ENCODE results near the gene BTN3A1. TPM values are rescaled to one million over a fixed set of nuclear protein-coding genes. Genes with fewer than 3 reads are reported as not detected.
"Not testable (repeated sequence)": the region's sequence is repeated elsewhere in the genome, so short reads cannot be mapped to it uniquely, and the experiment has no call there.

BTN3A1 gene
- total and polyA plus RNA-seq, 2 of the 8 experiments (the other 6 are each of a cell fraction or from before 2014, with no cell fraction given) = 4.7 to 5.6 TPM

- TF ChIP-seq, protein P1, sequence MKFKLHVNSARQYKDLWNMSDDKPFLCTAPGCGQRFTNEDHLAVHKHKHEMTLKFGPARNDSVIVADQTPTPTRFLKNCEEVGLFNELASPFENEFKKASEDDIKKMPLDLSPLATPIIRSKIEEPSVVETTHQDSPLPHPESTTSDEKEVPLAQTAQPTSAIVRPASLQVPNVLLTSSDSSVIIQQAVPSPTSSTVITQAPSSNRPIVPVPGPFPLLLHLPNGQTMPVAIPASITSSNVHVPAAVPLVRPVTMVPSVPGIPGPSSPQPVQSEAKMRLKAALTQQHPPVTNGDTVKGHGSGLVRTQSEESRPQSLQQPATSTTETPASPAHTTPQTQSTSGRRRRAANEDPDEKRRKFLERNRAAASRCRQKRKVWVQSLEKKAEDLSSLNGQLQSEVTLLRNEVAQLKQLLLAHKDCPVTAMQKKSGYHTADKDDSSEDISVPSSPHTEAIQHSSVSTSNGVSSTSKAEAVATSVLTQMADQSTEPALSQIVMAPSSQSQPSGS (IDR thresholded peaks at IDR 0.05; ENCODE audit: low read length) = no peak
- TF ChIP-seq MAFK (IDR thresholded peaks at IDR 0.05; ENCODE audit: low read depth, low read length) = no peak
- TF ChIP-seq, protein P2, sequence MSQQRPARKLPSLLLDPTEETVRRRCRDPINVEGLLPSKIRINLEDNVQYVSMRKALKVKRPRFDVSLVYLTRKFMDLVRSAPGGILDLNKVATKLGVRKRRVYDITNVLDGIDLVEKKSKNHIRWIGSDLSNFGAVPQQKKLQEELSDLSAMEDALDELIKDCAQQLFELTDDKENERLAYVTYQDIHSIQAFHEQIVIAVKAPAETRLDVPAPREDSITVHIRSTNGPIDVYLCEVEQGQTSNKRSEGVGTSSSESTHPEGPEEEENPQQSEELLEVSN (IDR thresholded peaks at IDR 0.05) = no peak
- TF ChIP-seq POLR2A (IDR thresholded peaks at IDR 0.05; ENCODE audit: control extremely low read depth in 1 of 2, low read depth in 2 of 2, low read length in 2 of 2) = no peak
- no peak for TF ChIP-seq POU5F1 (IDR thresholded peaks at IDR 0.05; ENCODE audit: low read depth, low read length)
Measured at GRCh38 chr6:26416288-26416687, 14.2 kb downstream of the BTN3A1 start (continued).

DNA sequence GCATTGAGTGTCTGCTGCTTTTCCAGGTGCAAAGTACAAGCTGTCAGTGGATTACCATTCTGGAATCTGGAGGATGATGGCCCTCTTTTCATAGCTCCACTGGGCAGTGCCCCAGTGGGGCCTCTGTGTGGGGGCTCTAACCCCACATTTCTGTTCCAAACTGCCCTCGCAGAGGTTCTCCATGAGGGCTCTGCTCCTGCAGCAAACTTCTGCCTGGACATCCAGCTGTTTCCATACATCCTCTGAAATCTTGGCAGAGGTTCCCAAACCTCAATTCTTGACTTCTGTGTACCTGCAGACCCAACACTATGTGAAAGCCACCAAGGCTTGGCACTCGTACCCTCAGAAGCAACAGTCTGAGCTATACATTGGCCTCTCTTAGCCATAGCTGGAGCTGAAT is 16.0 kb downstream of the BTN3A1 start:
- H2BK120ac ChIP-seq (replicated peaks; ENCODE audit: low read depth, low read length); H3K4me2 ChIP-seq (ENCODE audit: insufficient read depth in 1 of 2, low read depth in 2 of 2, low read length in 2 of 2); H3K79me2 ChIP-seq (ENCODE audit: control insufficient read depth in 1 of 2, insufficient read depth in 2 of 2, low read length in 2 of 2); H3K14ac ChIP-seq (ENCODE audit: insufficient read length); H2AK5ac ChIP-seq (ENCODE audit: low read depth, low read length); H3K56ac ChIP-seq (replicated peaks; ENCODE audit: insufficient read length, low read depth, low read length); H3K23me2 ChIP-seq (ENCODE audit: low read depth, low read length); H3K23ac ChIP-seq (ENCODE audit: insufficient read length); H2AFZ ChIP-seq (ENCODE audit: low read length); H3K36me3 ChIP-seq (ENCODE audit: control insufficient read depth in 2 of 4, insufficient read depth in 4 of 4, low read length in 3 of 4); H2BK20ac ChIP-seq (ENCODE audit: low read length); H3K9ac ChIP-seq (replicated peaks in 1 of 4; ENCODE audit: extremely low read depth in 1 of 4, low read depth in 3 of 4, low read length in 3 of 4); POLR2A ChIA-PET (ENCODE audit: partially characterized antibody); H2BK5ac ChIP-seq (ENCODE audit: low read depth, low read length); H2BK15ac ChIP-seq (ENCODE audit: low read length); FAIRE-seq; H3K27ac ChIP-seq (ENCODE audit: low read depth, low read length); H3K4me3 ChIP-seq (ENCODE audit: extremely low read depth in 1 of 4, insufficient read depth in 2 of 4, low read depth in 3 of 4, low read length in 4 of 4); H3K27me3 ChIP-seq (replicated peaks in 1 of 4; ENCODE audit: control insufficient read depth in 3 of 4, extremely low read depth in 1 of 4, insufficient read depth in 3 of 4, low read length in 3 of 4); H4K5ac ChIP-seq (ENCODE audit: insufficient read length, low read depth, low read length); H2BK12ac ChIP-seq (ENCODE audit: low read depth, low read length); H3K79me1 ChIP-seq (ENCODE audit: low read depth, low read length); H4K20me1 ChIP-seq (replicated peaks in 1 of 2; ENCODE audit: control insufficient read depth in 1 of 2, insufficient read depth in 2 of 2, low read length in 2 of 2); DNase-seq (ENCODE audit: low read depth in 1 of 2, low spot score in 2 of 2); H3K18ac ChIP-seq (ENCODE audit: extremely low read depth, low read length); H4K8ac ChIP-seq (ENCODE audit: extremely low read depth, insufficient read depth, low read length); H4K91ac ChIP-seq (replicated peaks; ENCODE audit: insufficient read length, low read length); H3K4ac ChIP-seq (replicated peaks; ENCODE audit: insufficient read length, low read depth, low read length); H3K4me1 ChIP-seq (replicated peaks in 1 of 4; ENCODE audit: control insufficient read depth in 3 of 4, insufficient read depth in 4 of 4, low read length in 3 of 4): not testable (repeated sequence)
- CTCF ChIA-PET (ENCODE audit: partially characterized antibody) = interaction anchor here (1.0 kb wide), 1 partner anchor 76 kb away, joined by 3 read pairs; no protein-coding TSS in a partner anchor
- WGBS, 2 experiments (ENCODE audit: extremely low coverage in 1 of 2, insufficient coverage in 1 of 2, insufficient read length in 1 of 2, insufficient replicate concordance in 2 of 2, low coverage in 1 of 2, low lambda C conversion rate in 2 of 2, missing lambda C conversion rate in 1 of 2) = 93% methylated on average over 2 of the region's 2 CpGs; no CpG with 5 or more reads in 1 of the 2 experiments
- peaks cover 9 to 11% of the 10 kb centered on the region in 2 experiments; a peak in 3 of 4 replicates for H3K9me3 ChIP-seq (ENCODE audit: insufficient read depth in 2 of 2, low read depth in 1 of 2, low read length in 1 of 2)

All from H1 (cell line).